Breast epithelium (tissue), 4 donors: ENCODE data around the gene PKN3. TPM values are rescaled to one million over a fixed set of nuclear protein-coding genes. Genes with fewer than 3 reads are reported as not detected.
"Not testable (repeated sequence)": the region's sequence is repeated elsewhere in the genome, so short reads cannot be mapped to it uniquely, and the experiment has no call there.

ENCODE experiments used
- DNase-seq, 2 donors: peaks; one replicate each; pipeline ENCODE4 v3.0.0-alpha.2; 2019; ENCODE audit warnings: low spot score in 2 of 2
- H3K27ac ChIP-seq, 2 donors: fragments of 200-600 bp; sonication (generic) in 1 of 2; one replicate each; pipeline ENCODE4 v1.5.1; 2016 to 2019; ENCODE audit warnings: mild to moderate bottlenecking in 1 of 2
- H3K27me3 ChIP-seq, 2 donors: fragments of 200-600 bp; sonication (generic) in 1 of 2; one replicate each; pipeline versions ENCODE4 v1.5.1 to v1.6.0; 2017 to 2019; ENCODE audit warnings: control low read depth in 1 of 2, mild to moderate bottlenecking in 1 of 2
- H3K36me3 ChIP-seq: fragments of 200-600 bp; one replicate; pipeline ENCODE4 v1.5.1; 2019
- H3K4me1 ChIP-seq, 2 donors: fragments of 200-600 bp; sonication (generic); one replicate each; pipeline ENCODE4 v1.5.1; 2016 to 2019; ENCODE audit warnings: control low read depth in 1 of 2
- H3K4me3 ChIP-seq, 3 donors: fragments of 200-600 bp; sonication (generic); 1 replicate in 2 of 3; 2 replicates in 1 of 3; pipeline ENCODE4 v1.5.1; 2016 to 2019; ENCODE audit warnings: mild to moderate bottlenecking in 3 of 3, moderate library complexity in 2 of 3
- H3K9me3 ChIP-seq, 2 donors: fragments of 200-600 bp; sonication (generic) in 1 of 2; one replicate each; pipeline ENCODE4 v1.5.1; 2016 to 2019; ENCODE audit warnings: control low read depth in 1 of 2
- CTCF ChIP-seq, 3 donors: fragments of 450-650 bp; IDR thresholded peaks; one replicate each; pipeline ENCODE4 v1.5.1; 2016 to 2017; ENCODE audit warnings: antibody characterized with exemption in 3 of 3, mild to moderate bottlenecking in 3 of 3, moderate library complexity in 3 of 3
- POLR2A ChIP-seq: fragments of 450-650 bp; IDR thresholded peaks from one replicate; pipeline ENCODE4 v1.6.1; 2016; ENCODE audit warnings: antibody characterized with exemption, mild to moderate bottlenecking, moderate library complexity
- POLR2AphosphoS5 ChIP-seq, 3 donors: sonication (generic); formaldehyde crosslinking; IDR thresholded peaks; one replicate each; pipeline ENCODE4 v1.6.1; 2017; ENCODE audit warnings: antibody characterized with exemption in 3 of 3
- intact Hi-C: fragments of 100-400 bp; cut with DNase I; formaldehyde crosslinking; loops from one replicate; pipeline ENCODE4 v1.15.1; 2023; ENCODE audit warnings: low total_unique reads
- total RNA-seq, 3 donors: library from RNA; depleted of rRNA; stranded (reverse); fragments of >200 nt; gene quantifications; one replicate each; pipeline ENCODE4 v1.1.0, GENCODE V29; 2016

Gene PKN3
- total RNA-seq, 3 donors from 2014 or later, result 2.6 to 8.5 (median 7.0) TPM

- TF ChIP-seq POLR2AphosphoS5 (IDR thresholded peaks at IDR 0.05) (no peak), CTCF (IDR thresholded peaks at IDR 0.05) (no peak), POLR2A (no peak)
- no peak overlapping the region for H3K27ac ChIP-seq
- no peaks in the 10 kb centered on the region for H3K36me3 ChIP-seq
- intact Hi-C loops, result no loop called here
- no peaks in the 10 kb centered on the region for H3K27me3 ChIP-seq
- H3K4me1 ChIP-seq, result no peaks in the 10 kb centered on the region
- no peak for DNase-seq
- no peaks in the 10 kb centered on the region for H3K9me3 ChIP-seq
- no peak overlapping the region for H3K4me3 ChIP-seq
These were observed 44.5 kb upstream of the PKN3 start for GRCh38 chr9:128657796-128658195.

GRCh38 chr9:128666481-128666941 is 35.8 kb upstream of the PKN3 start:
- DNase-seq, H3K27ac ChIP-seq, H3K4me1 ChIP-seq, intact Hi-C loops, H3K27me3 ChIP-seq, H3K4me3 ChIP-seq, H3K9me3 ChIP-seq, H3K36me3 ChIP-seq: not testable (repeated sequence)

DNA sequence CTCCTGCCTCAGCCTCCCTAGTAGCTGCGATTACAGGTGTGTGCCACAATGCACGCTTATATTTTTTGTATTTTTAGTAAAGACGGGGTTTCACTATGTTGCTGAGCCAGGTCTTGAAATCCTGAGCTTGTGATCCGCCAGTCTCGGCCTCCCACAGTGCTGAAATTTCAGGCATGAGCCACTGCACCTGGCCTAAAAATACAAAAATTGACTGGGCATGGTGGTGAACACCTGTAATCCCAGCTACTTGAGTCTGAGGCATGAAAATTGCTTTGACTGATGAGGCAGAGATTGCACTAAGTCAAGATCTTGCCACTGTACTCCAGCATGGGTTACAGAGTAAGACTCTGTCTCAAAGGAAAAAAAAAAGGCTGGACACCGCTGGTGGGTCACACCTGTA is 32.5 kb upstream of the PKN3 start:
- Histone ChIP-seq H3K4me1 (no peaks in the 10 kb centered on the region), H3K36me3 (no peaks in the 10 kb centered on the region), H3K4me3 (no peak overlapping the region), H3K27ac (no peak overlapping the region), H3K27me3 (no peaks in the 10 kb centered on the region), H3K9me3 (no peaks in the 10 kb centered on the region)
- no peak for DNase-seq
- intact Hi-C loops, result no loop called here
- TF ChIP-seq POLR2A, result no peak
- TF ChIP-seq POLR2AphosphoS5 (IDR thresholded peaks at IDR 0.05), result no peak
- no peak for TF ChIP-seq CTCF (IDR thresholded peaks at IDR 0.05)

- Histone ChIP-seq H3K9me3 (no peaks in the 10 kb centered on the region), H3K27ac (no peak overlapping the region), H3K27me3 (no peaks in the 10 kb centered on the region), H3K36me3 (no peaks in the 10 kb centered on the region), H3K4me3 (no peak overlapping the region), H3K4me1 (no peaks in the 10 kb centered on the region)
- TF ChIP-seq POLR2AphosphoS5 (IDR thresholded peaks at IDR 0.05), result no peak
- intact Hi-C loops, result no loop called here
- no peak for DNase-seq
These were observed 26.9 kb upstream of the PKN3 start for GRCh38 chr9:128675382-128675781.

DNA sequence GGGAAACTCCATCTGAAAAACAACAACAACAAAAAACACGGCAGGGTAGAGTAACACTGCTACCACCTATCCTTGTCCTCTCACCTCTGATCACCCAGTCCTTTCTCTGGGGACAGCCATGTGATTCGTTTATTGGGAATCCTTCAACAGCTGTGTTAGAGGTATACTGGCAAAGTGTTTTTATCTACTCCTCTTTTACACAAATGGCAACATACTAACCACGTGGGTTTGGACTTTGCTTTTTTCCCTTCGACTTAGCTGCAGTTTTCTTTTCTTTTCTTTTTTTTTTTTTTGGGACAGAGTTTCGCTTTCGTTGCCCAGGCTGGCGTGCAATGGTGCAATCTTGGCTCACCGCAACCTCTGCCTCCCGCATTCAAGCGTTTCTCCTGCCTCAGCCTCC is 24.5 kb upstream of the PKN3 start:
- no peak for DNase-seq
- intact Hi-C loops, result loop anchor here (2.0 kb wide), 1 partner anchor 17 kb away; no protein-coding TSS in a partner anchor
- H3K9me3 ChIP-seq, result no peaks in the 10 kb centered on the region
- TF ChIP-seq CTCF (IDR thresholded peaks at IDR 0.05), result no peak
- H3K36me3 ChIP-seq, result no peaks in the 10 kb centered on the region
- no peaks in the 10 kb centered on the region for H3K27me3 ChIP-seq
- no peaks in the 10 kb centered on the region for H3K4me1 ChIP-seq
- no peak overlapping the region for H3K4me3 ChIP-seq
- no peak overlapping the region for H3K27ac ChIP-seq

DNA sequence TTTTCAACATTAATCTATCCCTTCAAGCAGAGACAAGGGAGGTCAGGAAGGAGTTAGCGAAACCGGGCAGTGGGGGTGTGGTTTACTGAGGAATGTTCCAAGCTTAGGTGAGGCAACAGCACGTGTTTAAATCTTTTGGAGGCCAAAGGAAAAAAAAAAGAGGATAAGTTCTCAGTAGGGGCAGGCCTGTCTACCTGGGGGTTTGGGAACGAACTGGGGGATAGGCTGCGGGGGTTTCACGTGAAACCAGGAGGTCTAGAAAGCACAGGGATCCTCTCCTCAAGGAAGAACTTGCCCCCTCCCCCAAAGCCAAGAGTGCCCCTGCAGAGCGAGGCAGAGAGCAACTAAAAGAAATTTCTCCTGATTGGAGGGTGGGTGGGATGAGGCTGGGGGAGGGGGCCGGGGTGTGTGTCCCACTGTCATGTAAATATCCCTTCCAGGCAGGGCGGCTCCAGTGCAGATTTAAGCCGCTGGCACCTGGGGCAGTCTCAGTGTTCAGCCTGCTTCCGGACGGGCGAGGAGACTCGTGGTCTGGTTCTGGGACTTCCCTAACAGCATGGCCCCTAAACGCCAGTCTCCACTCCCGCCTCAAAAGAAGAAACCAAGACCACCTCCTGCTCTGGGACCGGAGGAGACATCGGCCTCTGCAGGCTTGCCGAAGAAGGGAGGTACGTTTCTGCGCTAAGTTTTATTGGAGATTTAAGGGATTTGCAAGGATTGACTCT is 18.8 kb upstream of the PKN3 start:
- Histone ChIP-seq H3K27me3 (no peaks in the 10 kb centered on the region), H3K36me3 (no peaks in the 10 kb centered on the region), H3K4me3 (peak overlapping the region; percentile 45 to 77 (median 69)), H3K4me1 (peaks cover 0 to 16% of the 10 kb centered on the region in 2 donors), H3K27ac (peak overlapping the region; percentile 93 to 94), H3K9me3 (no peaks in the 10 kb centered on the region)
- DNase-seq, result peak in 1 of 2 donors; percentile 73
- intact Hi-C loops, result no loop called here
- TF ChIP-seq POLR2AphosphoS5 (IDR thresholded peaks at IDR 0.05) (no peak), POLR2A (no peak), CTCF (IDR thresholded peaks at IDR 0.05) (no peak)
